ENCODE data around the gene TOM1L2. TPM values are rescaled to one million over a fixed set of nuclear protein-coding genes. Genes with fewer than 3 reads are reported as not detected.

Gene TOM1L2
- total RNA-seq, 2 experiments from 2014 or later = 29.5 to 32.0 TPM

GRCh38 chr17:17934806-17935205 is 37.4 kb downstream of the TOM1L2 start:
- H3K4me3 Mint-ChIP-seq = no peak overlapping the region

GRCh38 chr17:17934214-17934613 is 38.0 kb downstream of the TOM1L2 start:
- no peaks in the 10 kb centered on the region for H3K9me3 Mint-ChIP-seq
- DNase-seq = no peak
- H3K36me3 Mint-ChIP-seq (ENCODE audit: low read depth) = no peaks in the 10 kb centered on the region
- CTCF ChIA-PET = interaction anchor here (1.2 to 2.1 kb wide), 4 partner anchors 9 to 13 kb away, joined by 3 to 5 read pairs (median 4); no protein-coding TSS in a partner anchor
- H3K4me1 Mint-ChIP-seq = peaks cover 26% of the 10 kb centered on the region
- POLR2A ChIA-PET = no interaction called here
- no peaks in the 10 kb centered on the region for H3K27me3 Mint-ChIP-seq
- H3K27ac Mint-ChIP-seq = no peak overlapping the region
- H3K4me3 Mint-ChIP-seq = no peak overlapping the region

More at GRCh38 chr17:17934806-17935205, 37.4 kb downstream of the TOM1L2 start:
- no peak for DNase-seq
- H3K27me3 Mint-ChIP-seq = no peaks in the 10 kb centered on the region
- no peak overlapping the region for H3K27ac Mint-ChIP-seq
- ChIA-PET POLR2A (no interaction called here), CTCF (interaction anchor here (1.2 to 2.1 kb wide), 4 partner anchors 10 to 13 kb away, joined by 3 to 5 read pairs (median 4); no protein-coding TSS in a partner anchor)
- peaks cover 26% of the 10 kb centered on the region for H3K4me1 Mint-ChIP-seq
- H3K9me3 Mint-ChIP-seq = no peaks in the 10 kb centered on the region
- H3K36me3 Mint-ChIP-seq (ENCODE audit: low read depth) = no peaks in the 10 kb centered on the region

- peaks cover 26% of the 10 kb centered on the region for H3K4me1 Mint-ChIP-seq
- H3K36me3 Mint-ChIP-seq (ENCODE audit: low read depth) = no peaks in the 10 kb centered on the region
- ChIA-PET POLR2A (no interaction called here), CTCF (interaction anchor here (1.0 to 1.3 kb wide), 2 partner anchors 9 to 62 kb away, joined by 3 to 4 read pairs; no protein-coding TSS in a partner anchor)
- H3K27ac Mint-ChIP-seq = no peak overlapping the region
- no peaks in the 10 kb centered on the region for H3K27me3 Mint-ChIP-seq
- no peaks in the 10 kb centered on the region for H3K9me3 Mint-ChIP-seq
- DNase-seq = no peak
- H3K4me3 Mint-ChIP-seq = no peak overlapping the region
These were observed 38.4 kb downstream of the TOM1L2 start for GRCh38 chr17:17933775-17934174.

GRCh38 chr17:17931159-17931558 is 41.0 kb downstream of the TOM1L2 start:
- Mint-ChIP-seq H3K36me3 (ENCODE audit: low read depth) (no peaks in the 10 kb centered on the region), H3K9me3 (no peaks in the 10 kb centered on the region), H3K4me1 (peaks cover 19% of the 10 kb centered on the region), H3K27me3 (no peaks in the 10 kb centered on the region), H3K27ac (no peak overlapping the region), H3K4me3 (no peak overlapping the region)
- DNase-seq = no peak
- ChIA-PET CTCF (interaction anchor here (0.8 to 1.0 kb wide), 3 partner anchors 16 to 28 kb away, joined by 3 read pairs; no protein-coding TSS in a partner anchor), POLR2A (no interaction called here)

GRCh38 chr17:17930674-17931073 is 41.5 kb downstream of the TOM1L2 start:
- H3K9me3 Mint-ChIP-seq = no peaks in the 10 kb centered on the region
- POLR2A ChIA-PET = no interaction called here
- CTCF ChIA-PET = interaction anchor here (0.8 kb wide), 1 partner anchor 17 kb away, joined by 3 read pairs; no protein-coding TSS in a partner anchor
- H3K4me3 Mint-ChIP-seq = no peak overlapping the region
- H3K4me1 Mint-ChIP-seq = peaks cover 14% of the 10 kb centered on the region
- no peak overlapping the region for H3K27ac Mint-ChIP-seq
- no peaks in the 10 kb centered on the region for H3K27me3 Mint-ChIP-seq
- H3K36me3 Mint-ChIP-seq (ENCODE audit: low read depth) = no peaks in the 10 kb centered on the region
- DNase-seq = no peak

GRCh38 chr17:17929655-17930380 is 42.4 kb downstream of the TOM1L2 start:
- no peak overlapping the region for H3K27ac Mint-ChIP-seq
- H3K9me3 Mint-ChIP-seq = no peaks in the 10 kb centered on the region
- H3K36me3 Mint-ChIP-seq (ENCODE audit: low read depth) = no peaks in the 10 kb centered on the region
- POLR2A ChIA-PET = no interaction called here
- DNase-seq = no peak
- no peak overlapping the region for H3K4me3 Mint-ChIP-seq
- CTCF ChIA-PET = interaction anchor here (0.6 kb wide), 1 partner anchor 696 kb away, joined by 3 read pairs; no protein-coding TSS in a partner anchor
- H3K27me3 Mint-ChIP-seq = no peaks in the 10 kb centered on the region
- peaks cover 6% of the 10 kb centered on the region for H3K4me1 Mint-ChIP-seq

- Mint-ChIP-seq H3K27ac (no peak overlapping the region), H3K4me3 (no peak overlapping the region), H3K9me3 (no peaks in the 10 kb centered on the region), H3K4me1 (no peaks in the 10 kb centered on the region), H3K27me3 (no peaks in the 10 kb centered on the region), H3K36me3 (ENCODE audit: low read depth) (no peaks in the 10 kb centered on the region)
- POLR2A ChIA-PET = no interaction called here
- CTCF ChIA-PET = no interaction called here
- no peak for DNase-seq
These were observed 43.6 kb downstream of the TOM1L2 start for GRCh38 chr17:17928398-17929287.

- Mint-ChIP-seq H3K27me3 (no peaks in the 10 kb centered on the region), H3K9me3 (no peaks in the 10 kb centered on the region), H3K4me1 (peaks cover 6% of the 10 kb centered on the region), H3K36me3 (ENCODE audit: low read depth) (no peaks in the 10 kb centered on the region), H3K4me3 (no peak overlapping the region), H3K27ac (no peak overlapping the region)
- no peak for DNase-seq
- CTCF ChIA-PET = interaction anchor here (0.6 to 1.7 kb wide), 3 partner anchors 10 to 252 kb away, joined by 3 to 6 read pairs (median 3); no protein-coding TSS in a partner anchor
- POLR2A ChIA-PET = no interaction called here
These were observed 45.3 kb downstream of the TOM1L2 start for GRCh38 chr17:17926840-17927449.

- Mint-ChIP-seq H3K27me3 (no peaks in the 10 kb centered on the region), H3K4me3 (no peak overlapping the region), H3K36me3 (ENCODE audit: low read depth) (no peaks in the 10 kb centered on the region), H3K4me1 (peaks cover 13% of the 10 kb centered on the region), H3K27ac (no peak overlapping the region), H3K9me3 (no peaks in the 10 kb centered on the region)
- ChIA-PET CTCF (interaction anchor here (0.6 to 1.9 kb wide), 3 partner anchors 10 to 114 kb away, joined by 3 to 4 read pairs (median 3); no protein-coding TSS in a partner anchor), POLR2A (interaction anchor here (0.7 kb wide), 1 partner anchor 430 kb away, joined by 3 read pairs; no protein-coding TSS in a partner anchor)
- DNase-seq = no peak
These were observed 46.2 kb downstream of the TOM1L2 start for GRCh38 chr17:17926036-17926435.

GRCh38 chr17:17924857-17925250 is 47.3 kb downstream of the TOM1L2 start:
- peaks cover 15% of the 10 kb centered on the region for H3K4me1 Mint-ChIP-seq
- H3K27me3 Mint-ChIP-seq = no peaks in the 10 kb centered on the region
- DNase-seq = no peak
- CTCF ChIA-PET = interaction anchor here (0.9 to 1.9 kb wide), 4 partner anchors 9 to 76 kb away, joined by 4 to 5 read pairs (median 4); no protein-coding TSS in a partner anchor
- no peaks in the 10 kb centered on the region for H3K9me3 Mint-ChIP-seq
- POLR2A ChIA-PET = no interaction called here
- H3K4me3 Mint-ChIP-seq = no peak overlapping the region
- H3K27ac Mint-ChIP-seq = no peak overlapping the region
- H3K36me3 Mint-ChIP-seq (ENCODE audit: low read depth) = no peaks in the 10 kb centered on the region

GRCh38 chr17:17924131-17924856 is 47.9 kb downstream of the TOM1L2 start:
- no peak overlapping the region for H3K27ac Mint-ChIP-seq

GRCh38 chr17:17922070-17922614 is 50.1 kb downstream of the TOM1L2 start:
- ChIA-PET POLR2A (no interaction called here), CTCF (interaction anchor here (0.7 kb wide), 1 partner anchor 13 kb away, joined by 3 read pairs; no protein-coding TSS in a partner anchor)
- no peak for DNase-seq
- H3K4me1 Mint-ChIP-seq = peaks cover 23% of the 10 kb centered on the region
- H3K9me3 Mint-ChIP-seq = no peaks in the 10 kb centered on the region
- H3K36me3 Mint-ChIP-seq (ENCODE audit: low read depth) = no peaks in the 10 kb centered on the region
- H3K27me3 Mint-ChIP-seq = no peaks in the 10 kb centered on the region
- no peak overlapping the region for H3K4me3 Mint-ChIP-seq
- H3K27ac Mint-ChIP-seq = no peak overlapping the region

More at GRCh38 chr17:17924131-17924856, 47.9 kb downstream of the TOM1L2 start:
- Mint-ChIP-seq H3K4me3 (no peak overlapping the region), H3K36me3 (ENCODE audit: low read depth) (no peaks in the 10 kb centered on the region), H3K27me3 (no peaks in the 10 kb centered on the region), H3K9me3 (no peaks in the 10 kb centered on the region), H3K4me1 (peaks cover 21% of the 10 kb centered on the region)
- POLR2A ChIA-PET = no interaction called here
- no peak for DNase-seq
- CTCF ChIA-PET = interaction anchor here (0.6 to 1.9 kb wide), 6 partner anchors 10 to 547 kb away, joined by 3 to 5 read pairs (median 4); no protein-coding TSS in a partner anchor
